Sigmoid colon (tissue), 7 donors: ENCODE data around the gene PCSK7. TPM values are rescaled to one million over a fixed set of nuclear protein-coding genes. Genes with fewer than 3 reads are reported as not detected.
"Not testable (repeated sequence)": the region's sequence is repeated elsewhere in the genome, so short reads cannot be mapped to it uniquely, and the experiment has no call there.

Experiments
- DNase-seq: peaks from one replicate; pipeline ENCODE4 v3.0.0-alpha.2; 2019
- H3K27ac ChIP-seq, 4 donors: fragments of 200-600 bp; sonication (generic); one replicate each; pipeline ENCODE4 v1.5.1; 2016 to 2019; ENCODE audit warnings: mild to moderate bottlenecking in 1 of 4
- H3K27me3 ChIP-seq, 3 donors: fragments of 200-600 bp; sonication (generic); one replicate each; pipeline ENCODE4 v1.5.1; 2019; ENCODE audit warnings: mild to moderate bottlenecking in 1 of 3
- H3K36me3 ChIP-seq, 4 donors: fragments of 200-600 bp; sonication (generic); one replicate each; pipeline ENCODE4 v1.5.1; 2016 to 2019
- H3K4me1 ChIP-seq, 4 donors: fragments of 200-600 bp; sonication (generic); one replicate each; pipeline ENCODE4 v1.5.1; 2017 to 2019
- H3K4me3 ChIP-seq, 4 donors: fragments of 200-600 bp; sonication (generic); one replicate each; pipeline ENCODE4 v1.5.1; 2017 to 2019; ENCODE audit warnings: mild to moderate bottlenecking in 2 of 4, moderate library complexity in 1 of 4
- H3K9me3 ChIP-seq, 4 donors: fragments of 200-600 bp in 3 of 4; sonication (generic) in 3 of 4; one replicate each; pipeline versions ENCODE4 v1.5.1 to v1.6.1; 2013 to 2019
- CTCF ChIP-seq, 4 experiments: fragments of 450-650 bp in 3 of 4; fragments of 200-600 bp in 1 of 4; IDR thresholded peaks; one replicate each; pipeline ENCODE4 v1.5.1; 2016 to 2019; ENCODE audit warnings: antibody characterized with exemption in 4 of 4, mild to moderate bottlenecking in 3 of 4, moderate library complexity in 2 of 4
- EP300 ChIP-seq, 4 donors: sonication (generic); formaldehyde crosslinking; IDR thresholded peaks; one replicate each; pipeline ENCODE4 v1.6.1; 2017; ENCODE audit warnings: antibody characterized with exemption in 4 of 4
- POLR2A ChIP-seq, 2 donors: fragments of 450-650 bp; IDR thresholded peaks; one replicate each; pipeline ENCODE4 v1.6.1; 2016; ENCODE audit warnings: antibody characterized with exemption in 2 of 2, mild to moderate bottlenecking in 2 of 2, moderate library complexity in 2 of 2
- POLR2AphosphoS5 ChIP-seq, 4 donors: sonication (generic); formaldehyde crosslinking; IDR thresholded peaks; one replicate each; pipeline ENCODE4 v1.6.1; 2017; ENCODE audit warnings: antibody characterized with exemption in 4 of 4
- WGBS, 2 donors: extraction: QIAGEN DNeasy Blood & Tissue Kit; methylation state at CpG; one replicate each; pipeline ENCODE4 v1.1.7; 2013; 5-methylcytosine and 5-hydroxymethylcytosine counted together
- intact Hi-C: fragments of 100-400 bp; cut with DNase I; formaldehyde crosslinking; loops from one replicate; pipeline ENCODE4 v1.15.1; 2023
- polyA plus RNA-seq, 3 donors: library from polyadenylated mRNA; stranded (reverse); fragments of 200-250 nt; gene quantifications; one replicate each; pipeline ENCODE4 v1.2.3, GENCODE V29; 2013
- total RNA-seq, 4 donors: library from RNA; depleted of rRNA; stranded (reverse); fragments of >200 nt; gene quantifications; one replicate each; pipeline ENCODE4 v1.1.0, GENCODE V29; 2016
- donor health status: healthy with polysubstance abuse.
- donor health status: Bipolar disorder and iron deficiency.
- donor health status: healthy.

PCSK7 gene
- total and polyA plus RNA-seq, 7 donors, result 18.0 to 116 (median 29.8) TPM

GRCh38 chr11:117186431-117186761 is 45.5 kb downstream of the PCSK7 start:
- H3K27ac ChIP-seq, result no peak overlapping the region
- intact Hi-C loops, result no loop called here
- H3K4me1 ChIP-seq, result peaks cover 0 to 10% (median 4%) of the 10 kb centered on the region in 4 donors
- H3K9me3 ChIP-seq, result no peaks in the 10 kb centered on the region
- peak; percentile 49 for DNase-seq
- peaks cover 43 to 94% (median 47%) of the 10 kb centered on the region in 4 donors for H3K36me3 ChIP-seq
- H3K4me3 ChIP-seq, result no peak overlapping the region
- 97 to 99% methylated on average over 4 of the region's 4 CpGs for WGBS, 2 donors
- no peaks in the 10 kb centered on the region for H3K27me3 ChIP-seq
- no peak for TF ChIP-seq EP300 (IDR thresholded peaks at IDR 0.05)
- no peak for TF ChIP-seq POLR2A (IDR thresholded peaks at IDR 0.05)
- no peak for TF ChIP-seq CTCF (IDR thresholded peaks at IDR 0.05)
- TF ChIP-seq POLR2AphosphoS5 (IDR thresholded peaks at IDR 0.05), result no peak

DNA sequence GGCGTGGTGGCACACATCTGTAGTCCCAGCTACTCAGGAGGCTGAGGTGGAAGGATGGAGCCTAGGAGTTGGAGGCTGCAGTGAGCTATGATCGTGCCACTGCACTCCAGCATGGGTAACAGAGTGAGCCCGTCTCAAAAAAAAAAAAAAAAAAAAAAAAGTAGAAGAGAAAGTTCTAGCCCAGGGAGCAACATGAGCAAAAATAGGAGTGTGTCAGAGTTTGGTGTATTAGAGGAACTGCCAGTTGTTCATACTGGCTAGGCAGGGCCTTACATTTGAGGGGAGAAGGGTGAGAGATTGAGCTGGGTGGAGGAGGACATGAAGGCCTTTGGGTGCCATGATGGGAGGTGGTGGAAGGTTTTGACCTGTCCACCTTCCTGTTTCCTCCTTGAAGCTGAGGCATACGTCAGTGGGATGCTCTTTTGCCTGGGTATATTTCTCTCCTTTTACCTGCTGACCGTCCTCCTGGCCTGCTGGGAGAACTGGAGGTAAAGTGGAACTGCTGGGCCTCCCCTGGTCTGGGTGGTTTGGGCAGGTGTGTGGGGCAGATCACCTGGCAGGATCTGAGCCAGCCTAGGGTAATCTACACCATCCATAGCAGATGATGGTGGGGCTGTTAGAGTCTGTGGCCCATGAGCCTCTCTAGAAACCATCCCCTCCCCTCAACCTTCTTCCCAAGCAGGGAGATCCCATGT is 46.0 kb downstream of the PCSK7 start:
- intact Hi-C loops, result no loop called here
- Histone ChIP-seq H3K36me3 (peaks cover 43 to 89% (median 46%) of the 10 kb centered on the region in 4 donors), H3K27ac (no peak overlapping the region), H3K4me1 (peaks cover 0 to 16% (median 10%) of the 10 kb centered on the region in 4 donors), H3K4me3 (no peak overlapping the region), H3K27me3 (no peaks in the 10 kb centered on the region), H3K9me3 (no peaks in the 10 kb centered on the region)
- TF ChIP-seq POLR2A (IDR thresholded peaks at IDR 0.05) (no peak), POLR2AphosphoS5 (IDR thresholded peaks at IDR 0.05) (no peak), CTCF (IDR thresholded peaks at IDR 0.05) (no peak), EP300 (IDR thresholded peaks at IDR 0.05) (no peak)
- peak; percentile 37 for DNase-seq
- WGBS, 2 donors, result 71 to 72% methylated on average over 5 of the region's 5 CpGs

DNA sequence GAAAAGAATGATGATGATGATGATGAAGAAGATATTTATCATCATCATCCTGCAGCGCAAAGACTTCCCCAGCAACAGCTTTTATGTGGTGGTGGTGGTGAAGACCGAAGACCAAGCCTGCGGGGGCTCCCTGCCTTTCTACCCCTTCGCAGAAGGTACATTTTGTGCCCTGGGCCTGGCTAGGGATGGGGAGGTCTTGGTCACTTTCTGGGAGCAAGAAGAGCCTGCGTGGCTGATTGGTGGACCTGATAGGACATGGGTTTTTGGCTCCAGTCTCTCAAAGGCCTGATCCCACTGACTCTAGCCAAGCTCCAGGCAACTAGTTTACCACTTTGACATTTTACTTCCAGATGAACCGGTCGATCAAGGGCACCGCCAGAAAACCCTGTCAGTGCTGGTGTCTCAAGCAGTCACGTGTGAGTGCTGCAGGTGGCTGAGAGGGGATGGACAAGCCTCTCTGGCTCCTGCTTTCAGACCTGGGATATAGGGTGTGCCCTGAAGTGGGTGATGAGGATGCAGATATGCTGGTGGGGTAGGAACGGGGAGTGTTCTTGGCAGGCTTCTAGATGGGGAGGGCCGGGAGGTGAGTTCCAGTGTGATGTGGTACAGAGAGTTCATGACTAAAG is 48.0 kb downstream of the PCSK7 start:
- DNase-seq, result peak; percentile 47
- Histone ChIP-seq H3K9me3 (no peaks in the 10 kb centered on the region), H3K4me3 (no peak overlapping the region), H3K4me1 (peaks cover 0 to 32% (median 23%) of the 10 kb centered on the region in 4 donors), H3K27ac (no peak overlapping the region), H3K27me3 (no peaks in the 10 kb centered on the region), H3K36me3 (peaks cover 23 to 69% (median 28%) of the 10 kb centered on the region in 4 donors)
- 47 to 82% methylated on average over 11 of the region's 11 CpGs for WGBS, 2 donors
- intact Hi-C loops, result no loop called here
- TF ChIP-seq POLR2AphosphoS5 (IDR thresholded peaks at IDR 0.05), result no peak
- TF ChIP-seq POLR2A (IDR thresholded peaks at IDR 0.05), result no peak
- no peak for TF ChIP-seq EP300 (IDR thresholded peaks at IDR 0.05)
- TF ChIP-seq CTCF (IDR thresholded peaks at IDR 0.05), result no peak

GRCh38 chr11:117183178-117183577 is 48.7 kb downstream of the PCSK7 start:
- H3K27ac ChIP-seq, H3K4me3 ChIP-seq, H3K9me3 ChIP-seq, intact Hi-C loops, H3K27me3 ChIP-seq: not testable (repeated sequence)
- Histone ChIP-seq H3K36me3 (peaks cover 16 to 62% (median 25%) of the 10 kb centered on the region in 4 donors), H3K4me1 (peaks cover 0 to 34% (median 25%) of the 10 kb centered on the region in 4 donors)
- WGBS, 2 donors, result 91 to 95% methylated on average over 13 of the region's 13 CpGs
- DNase-seq, result peak; percentile 42

DNA sequence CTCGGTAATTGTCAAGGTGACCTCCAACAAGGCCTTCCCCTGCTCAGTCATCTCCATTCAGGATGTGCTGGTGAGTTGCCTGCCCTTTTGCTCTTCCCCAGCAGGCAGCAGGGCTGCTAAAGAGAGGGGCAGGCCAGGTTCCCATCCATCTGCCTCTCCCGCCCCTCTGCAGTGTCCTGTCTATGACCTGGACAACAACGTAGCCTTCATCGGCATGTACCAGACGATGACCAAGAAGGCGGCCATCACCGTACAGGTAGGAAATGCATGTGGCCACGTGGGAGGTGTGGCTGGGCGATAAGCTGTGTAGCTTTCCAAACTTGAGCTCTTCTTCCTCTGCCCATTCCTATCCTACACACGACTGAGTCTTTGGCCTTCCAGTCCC is 49.3 kb downstream of the PCSK7 start:
- 93 to 97% methylated on average over 10 of the region's 10 CpGs for WGBS, 2 donors
- Histone ChIP-seq H3K4me3 (no peak overlapping the region), H3K9me3 (no peaks in the 10 kb centered on the region), H3K27ac (no peak overlapping the region), H3K36me3 (peaks cover 13 to 56% (median 20%) of the 10 kb centered on the region in 4 donors), H3K27me3 (no peaks in the 10 kb centered on the region), H3K4me1 (peaks cover 0 to 41% (median 31%) of the 10 kb centered on the region in 4 donors)
- no peak for TF ChIP-seq POLR2AphosphoS5 (IDR thresholded peaks at IDR 0.05)
- TF ChIP-seq CTCF (IDR thresholded peaks at IDR 0.05), result no peak
- TF ChIP-seq POLR2A (IDR thresholded peaks at IDR 0.05), result no peak
- no peak for TF ChIP-seq EP300 (IDR thresholded peaks at IDR 0.05)
- intact Hi-C loops, result no loop called here
- DNase-seq, result peak; percentile 61
